NCI-H345 treated with DMSO at 0.1 percent for 48 hours (cell line): Measurements from ENCODE around the gene VRK2.
"Not testable (repeated sequence)": the region's sequence is repeated elsewhere in the genome, so short reads cannot be mapped to it uniquely, and the experiment has no call there.

Experiments used
- DNase-seq: peaks from one replicate; lab custom pipeline; 2025; ENCODE audit not compliant: unreplicated experiment; lab: John Stamatoyannopoulos, UW

Gene VRK2

GRCh38 chr2:58106896-58107295 is 60.3 kb downstream of the VRK2 start:
- no peak for DNase-seq

- DNase-seq, result no peak
These were observed 61.5 kb downstream of the VRK2 start for GRCh38 chr2:58107803-58108710.

- no peak for DNase-seq
These were observed 62.9 kb downstream of the VRK2 start for GRCh38 chr2:58109481-58109880.

- DNase-seq, result no peak
These were observed 64.2 kb downstream of the VRK2 start for GRCh38 chr2:58110765-58111164.

GRCh38 chr2:58113563-58113962 is 67.0 kb downstream of the VRK2 start:
- DNase-seq, result not testable (repeated sequence)

- no peak for DNase-seq
These were observed 74.1 kb downstream of the VRK2 start for GRCh38 chr2:58120626-58121229.

GRCh38 chr2:58122040-58122439 is 75.4 kb downstream of the VRK2 start:
- no peak for DNase-seq

GRCh38 chr2:58122540-58122939 is 75.9 kb downstream of the VRK2 start:
- no peak for DNase-seq

- no peak for DNase-seq
These were observed 80.5 kb downstream of the VRK2 start for GRCh38 chr2:58127111-58127510.

GRCh38 chr2:58130238-58130637 is 83.6 kb downstream of the VRK2 start:
- DNase-seq, result no peak

- no peak for DNase-seq
These were observed 84.8 kb downstream of the VRK2 start for GRCh38 chr2:58131191-58132011.

GRCh38 chr2:58133395-58133794 is 86.8 kb downstream of the VRK2 start:
- no peak for DNase-seq

GRCh38 chr2:58135861-58136260 is 89.3 kb downstream of the VRK2 start:
- no peak for DNase-seq

- DNase-seq, result no peak
These were observed 90.6 kb downstream of the VRK2 start for GRCh38 chr2:58137221-58137620.

GRCh38 chr2:58137856-58138255 is 91.2 kb downstream of the VRK2 start:
- no peak for DNase-seq

- DNase-seq, result no peak
These were observed 91.9 kb downstream of the VRK2 start for GRCh38 chr2:58138396-58139030.

GRCh38 chr2:58140508-58141072 is 94.0 kb downstream of the VRK2 start:
- no peak for DNase-seq

GRCh38 chr2:58145769-58146168 is 99.2 kb downstream of the VRK2 start:
- not testable (repeated sequence) for DNase-seq

GRCh38 chr2:58146707-58147106 is 100.1 kb downstream of the VRK2 start:
- no peak for DNase-seq

- DNase-seq, result no peak
These were observed 108.7 kb downstream of the VRK2 start for GRCh38 chr2:58155160-58155778.
